Astrocyte of the cerebellum (primary cell): ENCODE results near the gene FNTB.

Experiments used
- DNase-seq: peaks from one replicate; pipeline ENCODE4 v3.0.0-alpha.2; 2011; ENCODE audit warnings: low read depth
- H3K4me3 ChIP-seq: 2 replicates; pipeline ENCODE4 v1.5.1; 2011; ENCODE audit warnings: mild to moderate bottlenecking, low read depth, low read length, moderate library complexity
- CTCF ChIP-seq: IDR thresholded peaks from 2 replicates; pipeline ENCODE4 v1.5.1; 2012; ENCODE audit warnings: low read length, low read depth, moderate library complexity, mild to moderate bottlenecking; ENCODE audit errors: missing control alignments
- in situ Hi-C: cut with HindIII; loops from 2 replicates; pipeline ENCODE4 v1.10.0; 2017; ENCODE audit warnings: low sequenced_read_pairs

The FNTB gene

GRCh38 chr14:64998455-64998931 is 11.8 kb downstream of the FNTB start:
- no peak overlapping the region for H3K4me3 ChIP-seq
- no peak for DNase-seq
- no peak for TF ChIP-seq CTCF
- in situ Hi-C loops: no loop called here

GRCh38 chr14:65000898-65001591 is 14.3 kb downstream of the FNTB start:
- no peak for TF ChIP-seq CTCF
- DNase-seq: no peak
- in situ Hi-C loops: no loop called here
- H3K4me3 ChIP-seq: no peak overlapping the region

- TF ChIP-seq CTCF: no peak
- DNase-seq: no peak
- no peak overlapping the region for H3K4me3 ChIP-seq
- in situ Hi-C loops: no loop called here
These were observed 15.0 kb downstream of the FNTB start for GRCh38 chr14:65001723-65002122.

- in situ Hi-C loops: no loop called here
- H3K4me3 ChIP-seq: no peak overlapping the region
- no peak for TF ChIP-seq CTCF
- DNase-seq: no peak
These were observed 16.0 kb downstream of the FNTB start for GRCh38 chr14:65002586-65003210.

- TF ChIP-seq CTCF: no peak
- DNase-seq: no peak
- no peak overlapping the region for H3K4me3 ChIP-seq
- in situ Hi-C loops: no loop called here
These were observed 16.7 kb downstream of the FNTB start for GRCh38 chr14:65003394-65003793.

- in situ Hi-C loops: no loop called here
- no peak overlapping the region for H3K4me3 ChIP-seq
- DNase-seq: no peak
- no peak for TF ChIP-seq CTCF
These were observed 19.6 kb downstream of the FNTB start for GRCh38 chr14:65006261-65006721.
